VCaP (cell line): Measurements from ENCODE around the gene ENSA.
"Not testable (repeated sequence)": the region's sequence is repeated elsewhere in the genome, so short reads cannot be mapped to it uniquely, and the experiment has no call there.

Experiments used
- H3K27ac ChIP-seq: fragments of 450-650 bp; 2 replicates; pipeline ENCODE4 v1.5.1; 2017
- TF ChIP-seq, protein P1 (sequence below): fragments of 450-650 bp; conservative IDR thresholded peaks from 2 replicates; pipeline ENCODE4 v1.5.1; 2017; ENCODE audit warnings: mild to moderate bottlenecking, moderate library complexity

Gene ENSA

GRCh38 chr1:150596976-150597375, 32.4 kb downstream of the ENSA start:
- no peak overlapping the region for H3K27ac ChIP-seq
- TF ChIP-seq, protein P1, sequence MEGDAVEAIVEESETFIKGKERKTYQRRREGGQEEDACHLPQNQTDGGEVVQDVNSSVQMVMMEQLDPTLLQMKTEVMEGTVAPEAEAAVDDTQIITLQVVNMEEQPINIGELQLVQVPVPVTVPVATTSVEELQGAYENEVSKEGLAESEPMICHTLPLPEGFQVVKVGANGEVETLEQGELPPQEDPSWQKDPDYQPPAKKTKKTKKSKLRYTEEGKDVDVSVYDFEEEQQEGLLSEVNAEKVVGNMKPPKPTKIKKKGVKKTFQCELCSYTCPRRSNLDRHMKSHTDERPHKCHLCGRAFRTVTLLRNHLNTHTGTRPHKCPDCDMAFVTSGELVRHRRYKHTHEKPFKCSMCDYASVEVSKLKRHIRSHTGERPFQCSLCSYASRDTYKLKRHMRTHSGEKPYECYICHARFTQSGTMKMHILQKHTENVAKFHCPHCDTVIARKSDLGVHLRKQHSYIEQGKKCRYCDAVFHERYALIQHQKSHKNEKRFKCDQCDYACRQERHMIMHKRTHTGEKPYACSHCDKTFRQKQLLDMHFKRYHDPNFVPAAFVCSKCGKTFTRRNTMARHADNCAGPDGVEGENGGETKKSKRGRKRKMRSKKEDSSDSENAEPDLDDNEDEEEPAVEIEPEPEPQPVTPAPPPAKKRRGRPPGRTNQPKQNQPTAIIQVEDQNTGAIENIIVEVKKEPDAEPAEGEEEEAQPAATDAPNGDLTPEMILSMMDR = no peak

DNA sequence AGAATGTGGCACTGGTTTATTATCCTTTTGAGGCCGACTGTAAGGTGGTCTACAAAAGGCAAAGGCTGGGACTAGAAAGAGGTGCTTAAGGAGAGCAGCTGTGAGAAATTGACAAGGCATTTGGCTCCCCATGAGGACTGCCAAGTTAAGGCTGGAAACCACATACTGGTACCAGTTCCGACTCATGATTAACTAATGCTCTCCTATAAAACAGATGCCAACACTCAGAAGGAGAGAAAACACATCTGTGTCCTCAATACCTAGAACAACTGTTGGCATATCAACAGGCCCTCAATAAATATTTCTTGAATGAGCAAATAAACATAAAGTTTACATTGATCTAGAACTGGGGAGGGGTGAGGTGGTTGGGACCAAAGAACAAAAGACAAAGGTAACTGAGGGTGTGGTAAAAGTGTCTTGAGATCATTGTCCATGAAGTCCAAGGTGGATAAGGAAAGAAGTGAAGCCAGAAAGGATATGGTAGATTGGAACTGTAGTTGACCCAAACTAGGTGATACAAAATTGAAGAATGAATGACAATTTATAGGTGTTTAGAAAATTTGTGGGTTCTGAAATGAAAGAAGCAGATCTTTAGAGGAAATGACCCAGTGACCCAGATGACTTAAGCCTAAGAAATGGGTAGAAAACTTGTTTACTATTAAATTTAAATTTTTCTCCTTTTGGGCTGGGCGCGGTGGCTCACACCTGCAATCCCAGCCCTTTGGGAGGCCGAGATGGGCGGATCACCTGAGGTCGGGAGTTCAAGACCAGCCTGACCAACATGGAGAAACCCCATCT, 33.1 kb downstream of the ENSA start:
- no peak overlapping the region for H3K27ac ChIP-seq
- TF ChIP-seq, protein P1 = no peak

- TF ChIP-seq, protein P1 = no peak
- H3K27ac ChIP-seq = no peak overlapping the region
Observed at GRCh38 chr1:150582371-150582770, 47.0 kb downstream of the ENSA start.

- H3K27ac ChIP-seq = not testable (repeated sequence)
Observed at GRCh38 chr1:150581962-150582361, 47.5 kb downstream of the ENSA start.

DNA sequence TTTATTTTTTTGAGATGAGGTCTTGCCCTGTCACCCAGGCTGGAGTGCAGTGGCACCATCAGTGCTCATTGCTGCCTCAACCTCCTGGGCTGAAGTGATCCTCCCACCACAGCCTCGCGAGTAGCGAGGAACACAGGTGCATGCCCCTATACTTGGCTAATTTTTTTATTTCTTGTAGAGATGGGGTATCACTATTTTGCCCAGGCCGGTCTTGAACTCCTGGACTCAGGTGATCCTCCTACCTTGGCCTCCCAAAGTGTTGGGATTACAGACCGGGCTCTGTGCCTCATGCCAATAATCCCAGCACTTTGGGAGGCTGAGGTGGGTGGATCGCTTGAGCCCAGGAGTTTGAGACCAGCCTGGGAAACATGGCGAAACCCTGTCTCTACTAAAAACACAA, 48.0 kb downstream of the ENSA start:
- H3K27ac ChIP-seq = peak overlapping the region; percentile 97; the same call in 1 of the 2 replicates

DNA sequence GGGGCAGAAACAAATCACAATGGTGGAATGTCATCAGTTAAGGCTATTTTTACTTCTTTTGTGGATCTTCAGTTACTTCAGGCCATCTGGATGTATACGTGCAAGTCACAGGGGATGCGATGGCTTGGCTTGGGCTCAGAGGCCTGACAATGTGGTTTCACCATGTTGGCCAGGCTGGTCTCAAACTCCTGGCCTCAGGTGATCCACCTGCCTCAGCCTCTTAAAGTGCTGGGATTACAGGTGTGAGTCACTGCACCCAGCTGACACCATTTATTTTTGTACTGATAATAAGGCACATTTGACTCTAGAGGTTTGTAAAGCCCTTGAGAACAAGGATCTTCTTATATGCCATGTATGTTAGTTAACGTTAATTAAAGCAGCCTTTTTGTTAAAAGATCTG, 48.4 kb downstream of the ENSA start:
- peak overlapping the region; percentile 97 for H3K27ac ChIP-seq

GRCh38 chr1:150579945-150580642, 49.3 kb downstream of the ENSA start:
- TF ChIP-seq, protein P1 = no peak
- H3K27ac ChIP-seq = peak overlapping the region; percentile 97

DNA sequence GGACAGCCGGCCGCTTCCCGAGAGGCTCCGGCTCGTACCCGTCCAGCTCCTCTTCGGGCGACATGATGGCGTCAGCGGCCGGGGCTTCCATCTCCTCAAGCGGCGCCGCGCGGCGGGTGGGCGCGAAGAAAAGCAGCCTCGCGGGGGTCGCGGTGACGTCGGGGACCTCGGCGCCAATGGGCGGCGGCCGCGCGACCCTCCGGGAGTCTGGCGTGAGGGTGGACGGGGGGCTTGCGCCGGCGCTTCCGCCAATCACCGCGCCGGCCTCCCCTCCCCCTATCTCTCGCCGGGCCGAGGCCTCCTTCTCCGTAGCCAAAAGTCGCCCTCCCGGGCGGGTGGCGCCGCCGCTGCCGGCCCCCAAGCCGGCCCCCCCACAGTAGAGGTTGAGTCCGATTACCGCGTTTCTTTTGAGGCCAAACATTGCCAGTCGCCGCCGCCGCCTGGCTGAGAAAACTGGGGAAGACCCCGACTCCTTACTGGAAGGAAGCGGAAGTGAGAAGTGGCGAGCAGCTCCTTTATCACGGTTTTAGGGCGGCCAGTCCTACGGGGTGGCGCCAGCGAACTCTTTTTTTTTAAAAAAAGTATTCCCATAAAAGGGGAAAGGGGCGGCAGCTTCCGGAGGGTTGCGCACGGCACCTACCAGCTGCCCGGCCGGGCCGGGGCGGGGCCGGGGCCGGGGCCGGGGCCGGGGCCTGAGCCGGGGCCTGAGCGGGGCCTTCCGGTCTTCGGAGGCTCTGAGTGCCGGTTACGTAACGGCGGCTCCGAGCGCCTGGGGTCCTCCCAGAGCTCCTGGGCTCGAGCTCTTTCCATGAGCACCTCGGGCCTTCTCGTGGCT, 50.1 kb downstream of the ENSA start, which contains the start of gene MCL1:
TSS of gene MCL1 (minus strand) at position 501 of the 835 bp plus-strand sequence. CDS start at position 421, 80 bp downstream.
- peak within 1 kb of the TSS; percentile 97 for H3K27ac ChIP-seq
- TF ChIP-seq, protein P1 = no peak
